ENCODE measurements around the gene SHISAL1. TPM values are rescaled to one million over a fixed set of nuclear protein-coding genes. Genes with fewer than 3 reads are reported as not detected.

Gene SHISAL1
- polyA plus RNA-seq, 1 donor (not counting 4 experiments of a cell fraction or from before 2014, with no cell fraction given), result 0.24 TPM

DNA sequence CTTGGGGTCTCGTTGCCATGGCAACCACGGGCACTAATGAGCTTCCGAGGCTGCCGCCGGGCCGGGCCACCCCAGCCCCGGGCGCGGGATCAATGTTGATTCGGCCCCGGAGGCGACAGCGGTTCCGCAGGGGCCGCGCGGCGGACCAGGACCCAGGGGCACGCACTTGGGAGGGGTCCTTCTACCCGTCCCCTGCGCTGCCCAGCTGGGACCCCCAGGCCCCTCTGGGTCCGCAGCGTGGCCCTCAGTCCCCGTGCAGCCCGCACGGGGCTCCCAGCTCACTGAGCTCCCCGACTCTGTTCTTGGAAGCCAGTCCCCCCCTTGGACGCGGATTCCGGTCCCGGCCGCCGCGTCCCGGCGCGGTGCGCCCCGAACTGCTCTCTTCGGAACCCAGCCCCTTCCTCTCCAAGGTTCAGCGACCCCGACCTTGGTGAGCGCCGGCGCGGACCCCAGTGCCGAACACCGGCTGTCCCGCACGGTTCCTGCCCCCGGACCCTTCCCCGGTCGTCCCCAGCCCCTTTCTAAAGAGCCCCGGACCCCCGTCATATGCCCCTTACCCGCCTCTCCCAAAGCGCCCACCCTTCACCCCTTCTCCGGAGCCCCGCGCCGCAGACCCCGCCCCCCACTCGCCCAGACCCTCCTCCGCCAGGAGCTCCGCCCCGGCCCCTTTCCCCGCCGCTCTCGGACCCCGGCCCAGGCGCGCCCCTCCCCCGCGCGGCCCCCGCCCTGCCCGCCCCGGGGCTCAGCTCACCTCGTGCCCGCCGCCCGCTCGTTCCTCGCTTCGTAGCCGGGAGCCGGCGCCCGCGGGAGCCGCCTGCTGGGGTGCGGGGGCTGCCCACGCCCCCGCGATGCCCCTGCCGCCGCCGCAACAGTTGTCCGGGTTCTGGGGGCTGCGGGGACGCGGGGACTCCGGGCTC, 18.3 kb upstream of the SHISAL1 start:
- H3K36me3 ChIP-seq (ENCODE audit: control insufficient read depth in 2 of 2, extremely low read depth in 1 of 2, insufficient read depth in 2 of 2, low read length in 2 of 2), result no peaks in the 10 kb centered on the region
- H3K4me3 ChIP-seq (ENCODE audit: control insufficient read depth in 2 of 3, extremely low read depth in 1 of 3, insufficient read depth in 2 of 3, low read depth in 1 of 3, low read length in 3 of 3), result no peak overlapping the region
- H2AFZ ChIP-seq (ENCODE audit: control insufficient read depth, low read length), result no peak overlapping the region
- H3K4me1 ChIP-seq (ENCODE audit: control insufficient read depth, extremely low read depth, insufficient read depth, low read length), result peaks cover 4% of the 10 kb centered on the region
- H3K27ac ChIP-seq (ENCODE audit: control insufficient read depth, insufficient read depth, low read length), result no peak overlapping the region
- H3K27me3 ChIP-seq (ENCODE audit: control insufficient read depth, extremely low read depth, insufficient read depth, low read length), result peaks cover 61% of the 10 kb centered on the region
- H4K20me1 ChIP-seq (ENCODE audit: control insufficient read depth, extremely low read depth, insufficient read depth, low read length), result no peaks in the 10 kb centered on the region
- no peak overlapping the region for H3K4me2 ChIP-seq (ENCODE audit: control insufficient read depth, extremely low read depth, insufficient read depth, low read depth, low read length)
- DNase-seq (ENCODE audit: low read depth, low spot score), result no peak
- TF ChIP-seq, protein P1, sequence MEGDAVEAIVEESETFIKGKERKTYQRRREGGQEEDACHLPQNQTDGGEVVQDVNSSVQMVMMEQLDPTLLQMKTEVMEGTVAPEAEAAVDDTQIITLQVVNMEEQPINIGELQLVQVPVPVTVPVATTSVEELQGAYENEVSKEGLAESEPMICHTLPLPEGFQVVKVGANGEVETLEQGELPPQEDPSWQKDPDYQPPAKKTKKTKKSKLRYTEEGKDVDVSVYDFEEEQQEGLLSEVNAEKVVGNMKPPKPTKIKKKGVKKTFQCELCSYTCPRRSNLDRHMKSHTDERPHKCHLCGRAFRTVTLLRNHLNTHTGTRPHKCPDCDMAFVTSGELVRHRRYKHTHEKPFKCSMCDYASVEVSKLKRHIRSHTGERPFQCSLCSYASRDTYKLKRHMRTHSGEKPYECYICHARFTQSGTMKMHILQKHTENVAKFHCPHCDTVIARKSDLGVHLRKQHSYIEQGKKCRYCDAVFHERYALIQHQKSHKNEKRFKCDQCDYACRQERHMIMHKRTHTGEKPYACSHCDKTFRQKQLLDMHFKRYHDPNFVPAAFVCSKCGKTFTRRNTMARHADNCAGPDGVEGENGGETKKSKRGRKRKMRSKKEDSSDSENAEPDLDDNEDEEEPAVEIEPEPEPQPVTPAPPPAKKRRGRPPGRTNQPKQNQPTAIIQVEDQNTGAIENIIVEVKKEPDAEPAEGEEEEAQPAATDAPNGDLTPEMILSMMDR (optimal IDR thresholded peaks at IDR 0.05 in 1 of 3, IDR thresholded peaks at IDR 0.05 in 1 of 3, conservative IDR thresholded peaks at IDR 0.05 in 1 of 3; ENCODE audit: extremely low read depth in 1 of 3, insufficient read depth in 2 of 3, low read length in 3 of 3), result no peak
- TF ChIP-seq EZH2 (IDR thresholded peaks at IDR 0.05; ENCODE audit: low read length), result peak; percentile 97
- no peaks in the 10 kb centered on the region for H3K9me3 ChIP-seq (ENCODE audit: control insufficient read depth, low read depth, low read length)
- no peak for FAIRE-seq
- dilution Hi-C loops (cut with MboI; ENCODE audit: extremely low pct_ligation_motif_present, low sequenced_read_pairs), result no loop called here
- H3K79me2 ChIP-seq (ENCODE audit: control insufficient read depth, insufficient read depth, low read length), result no peaks in the 10 kb centered on the region
- H3K9ac ChIP-seq (ENCODE audit: control insufficient read depth, extremely low read depth, insufficient read depth, low read length), result no peak overlapping the region
- H3K9me1 ChIP-seq (ENCODE audit: control insufficient read depth, extremely low read depth, insufficient read depth, low read length), result no peaks in the 10 kb centered on the region

DNA sequence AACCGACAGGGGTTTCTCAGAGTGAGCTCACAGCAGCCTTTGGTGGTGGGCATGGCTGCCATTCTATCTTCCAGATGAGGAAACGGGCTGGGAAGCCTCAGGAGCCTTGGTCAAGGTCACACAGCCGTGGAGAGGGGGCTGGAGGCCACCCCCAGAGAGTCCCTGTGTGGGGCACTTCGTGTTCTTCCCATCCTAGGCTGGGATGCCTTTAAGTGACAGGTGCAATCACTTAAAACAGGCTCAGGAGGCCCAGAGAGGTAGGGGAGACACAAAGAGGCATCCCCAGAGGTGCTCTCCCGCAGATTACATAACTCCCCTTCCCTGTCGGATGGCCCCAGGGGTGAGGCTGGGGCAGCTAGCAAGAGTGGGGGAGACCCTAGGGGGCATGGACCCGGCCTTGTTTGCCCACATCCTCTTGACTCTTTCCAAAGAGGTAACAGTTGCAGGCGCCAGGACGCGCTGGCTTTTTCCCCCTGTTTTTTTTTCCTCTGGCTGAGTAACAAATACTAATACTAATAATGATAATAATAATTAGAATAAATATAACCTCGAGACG, 17.5 kb upstream of the SHISAL1 start:
- Histone ChIP-seq H2AFZ (ENCODE audit: control insufficient read depth, low read length) (no peak overlapping the region), H3K4me3 (ENCODE audit: control insufficient read depth in 2 of 3, extremely low read depth in 1 of 3, insufficient read depth in 2 of 3, low read depth in 1 of 3, low read length in 3 of 3) (no peak overlapping the region), H3K27me3 (ENCODE audit: control insufficient read depth, extremely low read depth, insufficient read depth, low read length) (peaks cover 65% of the 10 kb centered on the region), H3K4me2 (ENCODE audit: control insufficient read depth, extremely low read depth, insufficient read depth, low read depth, low read length) (no peak overlapping the region), H4K20me1 (ENCODE audit: control insufficient read depth, extremely low read depth, insufficient read depth, low read length) (no peaks in the 10 kb centered on the region), H3K79me2 (ENCODE audit: control insufficient read depth, insufficient read depth, low read length) (no peaks in the 10 kb centered on the region), H3K27ac (ENCODE audit: control insufficient read depth, insufficient read depth, low read length) (no peak overlapping the region), H3K9me1 (ENCODE audit: control insufficient read depth, extremely low read depth, insufficient read depth, low read length) (no peaks in the 10 kb centered on the region), H3K36me3 (ENCODE audit: control insufficient read depth in 2 of 2, extremely low read depth in 1 of 2, insufficient read depth in 2 of 2, low read length in 2 of 2) (no peaks in the 10 kb centered on the region), H3K9ac (ENCODE audit: control insufficient read depth, extremely low read depth, insufficient read depth, low read length) (no peak overlapping the region), H3K9me3 (ENCODE audit: control insufficient read depth, low read depth, low read length) (no peaks in the 10 kb centered on the region), H3K4me1 (ENCODE audit: control insufficient read depth, extremely low read depth, insufficient read depth, low read length) (peaks cover 8% of the 10 kb centered on the region)
- no peak for TF ChIP-seq EZH2 (IDR thresholded peaks at IDR 0.05; ENCODE audit: low read length)
- TF ChIP-seq, protein P1 (optimal IDR thresholded peaks at IDR 0.05 in 1 of 3, IDR thresholded peaks at IDR 0.05 in 1 of 3, conservative IDR thresholded peaks at IDR 0.05 in 1 of 3; ENCODE audit: extremely low read depth in 1 of 3, insufficient read depth in 2 of 3, low read length in 3 of 3), result no peak
- FAIRE-seq (no peak), DNase-seq (ENCODE audit: low read depth, low spot score) (no peak)
- dilution Hi-C loops (cut with MboI; ENCODE audit: extremely low pct_ligation_motif_present, low sequenced_read_pairs), result no loop called here
